ENCODE data around the gene ADCYAP1R1. TPM values are rescaled to one million over a fixed set of nuclear protein-coding genes. Genes with fewer than 3 reads are reported as not detected.

ADCYAP1R1 gene
- total and polyA plus RNA-seq, 10 donors: 0.04 to 5.6 (median 0.50) TPM

DNA sequence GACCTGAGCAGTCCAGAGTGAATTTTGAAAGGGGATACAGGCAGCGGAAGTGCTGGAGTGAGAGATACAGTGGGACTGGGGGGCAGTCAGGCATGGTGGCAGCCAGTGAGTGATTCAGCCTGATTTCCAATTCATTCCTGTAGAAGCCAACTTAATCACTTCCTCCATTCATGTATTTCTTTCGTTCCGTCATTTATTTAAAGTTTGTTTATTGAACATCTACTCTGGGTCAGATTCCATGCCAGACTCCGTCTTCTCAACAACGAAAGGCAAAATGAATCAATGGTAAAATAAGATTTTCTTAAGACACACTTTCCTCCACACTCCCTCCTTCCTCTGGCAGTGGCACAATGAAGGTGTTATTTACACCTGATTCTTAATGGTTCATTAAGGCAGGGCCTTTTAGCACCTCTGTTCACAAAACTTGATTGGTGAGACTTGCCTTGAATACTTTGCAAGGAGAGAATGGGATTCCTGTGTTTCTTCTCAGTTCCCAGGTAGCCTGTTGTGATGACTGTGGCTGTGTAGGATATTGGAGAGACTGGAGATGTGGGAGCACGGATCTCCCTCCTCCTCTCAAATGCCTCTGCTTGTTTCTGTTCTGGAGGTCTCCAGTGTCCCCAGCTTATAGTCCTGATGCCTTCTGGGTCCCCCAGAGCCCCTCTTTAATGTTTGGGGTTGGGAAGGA is 27.9 kb downstream of the ADCYAP1R1 start:
- TF ChIP-seq POLR2AphosphoS5 (IDR thresholded peaks at IDR 0.05) (no peak), POLR2A (IDR thresholded peaks at IDR 0.05) (no peak)
- TF ChIP-seq, protein P1, sequence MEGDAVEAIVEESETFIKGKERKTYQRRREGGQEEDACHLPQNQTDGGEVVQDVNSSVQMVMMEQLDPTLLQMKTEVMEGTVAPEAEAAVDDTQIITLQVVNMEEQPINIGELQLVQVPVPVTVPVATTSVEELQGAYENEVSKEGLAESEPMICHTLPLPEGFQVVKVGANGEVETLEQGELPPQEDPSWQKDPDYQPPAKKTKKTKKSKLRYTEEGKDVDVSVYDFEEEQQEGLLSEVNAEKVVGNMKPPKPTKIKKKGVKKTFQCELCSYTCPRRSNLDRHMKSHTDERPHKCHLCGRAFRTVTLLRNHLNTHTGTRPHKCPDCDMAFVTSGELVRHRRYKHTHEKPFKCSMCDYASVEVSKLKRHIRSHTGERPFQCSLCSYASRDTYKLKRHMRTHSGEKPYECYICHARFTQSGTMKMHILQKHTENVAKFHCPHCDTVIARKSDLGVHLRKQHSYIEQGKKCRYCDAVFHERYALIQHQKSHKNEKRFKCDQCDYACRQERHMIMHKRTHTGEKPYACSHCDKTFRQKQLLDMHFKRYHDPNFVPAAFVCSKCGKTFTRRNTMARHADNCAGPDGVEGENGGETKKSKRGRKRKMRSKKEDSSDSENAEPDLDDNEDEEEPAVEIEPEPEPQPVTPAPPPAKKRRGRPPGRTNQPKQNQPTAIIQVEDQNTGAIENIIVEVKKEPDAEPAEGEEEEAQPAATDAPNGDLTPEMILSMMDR (IDR thresholded peaks at IDR 0.05 in 8 of 11, conservative IDR thresholded peaks at IDR 0.05 in 3 of 11): no peak
- H3K36me3 ChIP-seq: no peaks in the 10 kb centered on the region
- intact Hi-C loops (cut with DNase I; ENCODE audit: low total_unique reads): no loop called here
- H3K4me1 ChIP-seq: peaks cover 0 to 13% (median 4%) of the 10 kb centered on the region in 6 donors
- peak; percentile 22 for DNase-seq
- no peak overlapping the region for H3K4me3 ChIP-seq
- H3K27ac ChIP-seq: no peak overlapping the region
- 78 to 86% (median 80%) methylated on average over 6 of the region's 6 CpGs for WGBS, 5 donors
- H3K27me3 ChIP-seq (replicated peaks in 1 of 7): peaks cover 0 to 40% (median 0%) of the 10 kb centered on the region in 7 donors
- no peaks in the 10 kb centered on the region for H3K9me3 ChIP-seq

GRCh38 chr7:31080763-31081162 is 28.7 kb downstream of the ADCYAP1R1 start:
- intact Hi-C loops (cut with DNase I; ENCODE audit: low total_unique reads): no loop called here
- Histone ChIP-seq H3K9me3 (no peaks in the 10 kb centered on the region), H3K27ac (no peak overlapping the region), H3K36me3 (no peaks in the 10 kb centered on the region), H3K4me1 (peaks cover 0 to 13% (median 4%) of the 10 kb centered on the region in 6 donors), H3K4me3 (no peak overlapping the region), H3K27me3 (replicated peaks in 1 of 7) (peaks cover 0 to 40% (median 0%) of the 10 kb centered on the region in 7 donors)
- DNase-seq: no peak
- TF ChIP-seq, protein P1 (IDR thresholded peaks at IDR 0.05 in 8 of 11, conservative IDR thresholded peaks at IDR 0.05 in 3 of 11): no peak
- TF ChIP-seq POLR2A (IDR thresholded peaks at IDR 0.05) (no peak), POLR2AphosphoS5 (IDR thresholded peaks at IDR 0.05) (no peak)
- 53 to 63% (median 58%) methylated on average over 6 of the region's 6 CpGs for WGBS, 5 donors

DNA sequence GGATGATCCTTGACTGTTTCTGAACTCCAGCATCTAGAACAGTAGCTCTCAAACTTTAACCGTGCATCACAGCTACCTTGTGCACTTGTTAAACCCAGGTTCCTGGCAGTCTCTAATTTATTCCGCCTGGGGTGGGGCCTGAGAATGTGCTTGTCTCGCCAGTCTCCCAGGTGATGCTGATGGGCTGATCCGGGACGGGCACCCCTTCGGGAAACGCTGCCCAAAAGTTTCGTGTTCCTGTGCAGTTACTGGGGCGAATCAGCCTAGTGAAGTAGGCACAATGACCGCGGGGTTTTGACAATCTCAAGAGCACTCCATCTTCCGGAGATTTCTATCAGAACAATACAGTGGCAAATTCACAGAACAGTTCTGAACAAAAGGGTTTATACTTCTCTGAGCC is 29.9 kb downstream of the ADCYAP1R1 start:
- TF ChIP-seq POLR2A (IDR thresholded peaks at IDR 0.05) (no peak), POLR2AphosphoS5 (IDR thresholded peaks at IDR 0.05) (no peak)
- TF ChIP-seq, protein P1 (IDR thresholded peaks at IDR 0.05 in 8 of 11, conservative IDR thresholded peaks at IDR 0.05 in 3 of 11): no peak
- DNase-seq: peak; percentile 44
- Histone ChIP-seq H3K36me3 (no peaks in the 10 kb centered on the region), H3K4me3 (no peak overlapping the region), H3K4me1 (peaks cover 0 to 13% (median 4%) of the 10 kb centered on the region in 6 donors), H3K27me3 (replicated peaks in 1 of 7) (peaks cover 0 to 40% (median 0%) of the 10 kb centered on the region in 7 donors), H3K9me3 (no peaks in the 10 kb centered on the region), H3K27ac (peak overlapping the region in 2 of 8 donors; percentile 34 to 60)
- 29 to 54% (median 32%) methylated on average over 9 to 12 of the region's 12 CpGs for WGBS, 5 donors
- intact Hi-C loops (cut with DNase I; ENCODE audit: low total_unique reads): no loop called here

- intact Hi-C loops (cut with DNase I; ENCODE audit: low total_unique reads): no loop called here
- no peak for TF ChIP-seq POLR2AphosphoS5 (IDR thresholded peaks at IDR 0.05)
- TF ChIP-seq POLR2A (IDR thresholded peaks at IDR 0.05): no peak
- TF ChIP-seq, protein P1 (IDR thresholded peaks at IDR 0.05 in 8 of 11, conservative IDR thresholded peaks at IDR 0.05 in 3 of 11): no peak
- peaks cover 0 to 13% (median 4%) of the 10 kb centered on the region in 6 donors for H3K4me1 ChIP-seq
- H3K36me3 ChIP-seq: no peaks in the 10 kb centered on the region
- 29 to 39% (median 32%) methylated on average over 4 of the region's 4 CpGs for WGBS, 5 donors
- no peak for DNase-seq
- H3K9me3 ChIP-seq: no peaks in the 10 kb centered on the region
- peaks cover 0 to 40% (median 0%) of the 10 kb centered on the region in 7 donors for H3K27me3 ChIP-seq (replicated peaks in 1 of 7)
- H3K4me3 ChIP-seq: no peak overlapping the region
- peak overlapping the region in 3 of 8 donors; percentile 34 to 60 (median 49) for H3K27ac ChIP-seq
These were observed 30.3 kb downstream of the ADCYAP1R1 start for GRCh38 chr7:31082447-31082846.
